22Rv1 (cell line): Measurements from ENCODE around the gene FMN1.

Experiments used
- H3K27ac ChIP-seq: fragments of 450-650 bp; 2 replicates; pipeline ENCODE4 v1.5.1; 2017
- ZFX ChIP-seq: fragments of 450-650 bp; IDR thresholded peaks from 2 replicates; pipeline ENCODE4 v1.6.1; 2017; ENCODE audit warnings: antibody characterized with exemption, borderline replicate concordance
- TF ChIP-seq, protein P1 (sequence below): fragments of 450-650 bp; IDR thresholded peaks from 2 replicates; pipeline ENCODE4 v1.5.1; 2017; ENCODE audit warnings: mild to moderate bottlenecking

The FMN1 gene

GRCh38 chr15:32944431-32944830, 250.1 kb downstream of the FMN1 start:
- no peak overlapping the region for H3K27ac ChIP-seq
- TF ChIP-seq, protein P1, sequence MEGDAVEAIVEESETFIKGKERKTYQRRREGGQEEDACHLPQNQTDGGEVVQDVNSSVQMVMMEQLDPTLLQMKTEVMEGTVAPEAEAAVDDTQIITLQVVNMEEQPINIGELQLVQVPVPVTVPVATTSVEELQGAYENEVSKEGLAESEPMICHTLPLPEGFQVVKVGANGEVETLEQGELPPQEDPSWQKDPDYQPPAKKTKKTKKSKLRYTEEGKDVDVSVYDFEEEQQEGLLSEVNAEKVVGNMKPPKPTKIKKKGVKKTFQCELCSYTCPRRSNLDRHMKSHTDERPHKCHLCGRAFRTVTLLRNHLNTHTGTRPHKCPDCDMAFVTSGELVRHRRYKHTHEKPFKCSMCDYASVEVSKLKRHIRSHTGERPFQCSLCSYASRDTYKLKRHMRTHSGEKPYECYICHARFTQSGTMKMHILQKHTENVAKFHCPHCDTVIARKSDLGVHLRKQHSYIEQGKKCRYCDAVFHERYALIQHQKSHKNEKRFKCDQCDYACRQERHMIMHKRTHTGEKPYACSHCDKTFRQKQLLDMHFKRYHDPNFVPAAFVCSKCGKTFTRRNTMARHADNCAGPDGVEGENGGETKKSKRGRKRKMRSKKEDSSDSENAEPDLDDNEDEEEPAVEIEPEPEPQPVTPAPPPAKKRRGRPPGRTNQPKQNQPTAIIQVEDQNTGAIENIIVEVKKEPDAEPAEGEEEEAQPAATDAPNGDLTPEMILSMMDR, result no peak
- TF ChIP-seq ZFX, result no peak

DNA sequence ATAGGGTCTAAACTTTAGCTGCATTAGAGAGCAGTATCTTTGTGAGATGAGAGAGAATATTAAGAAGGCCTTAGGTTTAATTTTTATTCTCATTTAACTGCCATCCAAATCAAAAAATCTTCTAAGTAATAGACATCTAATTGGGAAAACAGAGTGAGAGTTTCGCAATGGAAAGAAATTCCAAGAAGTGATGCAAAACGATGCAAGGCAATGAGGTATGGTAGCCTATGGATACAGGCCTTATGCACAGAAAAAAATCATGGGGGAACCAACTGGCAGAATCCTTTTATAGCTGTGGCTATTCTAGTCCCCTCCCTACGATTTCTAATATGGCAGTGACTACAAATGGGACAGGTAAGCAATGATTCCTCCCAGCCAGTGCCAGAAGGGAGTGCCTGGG, 250.8 kb downstream of the FMN1 start:
- no peak for TF ChIP-seq ZFX
- TF ChIP-seq, protein P1, result no peak
- H3K27ac ChIP-seq, result no peak overlapping the region

GRCh38 chr15:32942401-32942841, 252.1 kb downstream of the FMN1 start:
- H3K27ac ChIP-seq, result no peak overlapping the region
- TF ChIP-seq, protein P1, result no peak
- no peak for TF ChIP-seq ZFX

DNA sequence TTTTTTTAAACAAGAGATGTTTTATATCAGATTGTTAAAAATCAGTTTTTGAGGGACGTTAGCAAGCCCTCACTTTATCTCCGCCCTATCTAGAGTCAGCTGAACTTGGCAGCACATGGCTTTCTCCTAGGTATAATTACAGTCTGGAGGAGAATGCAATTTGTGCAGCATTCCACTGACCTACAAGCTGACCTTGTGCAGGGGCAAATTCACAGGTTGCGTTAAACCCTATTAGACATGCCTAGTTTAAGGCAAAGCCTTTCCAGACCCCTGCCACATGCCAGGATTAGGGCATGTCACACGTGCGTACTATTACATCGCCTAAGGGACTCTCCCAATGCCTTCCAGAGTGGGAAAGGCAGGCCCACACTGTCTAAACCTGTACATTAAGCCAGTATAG, 252.7 kb downstream of the FMN1 start:
- no peak overlapping the region for H3K27ac ChIP-seq
- TF ChIP-seq, protein P1, result no peak
- TF ChIP-seq ZFX, result no peak

DNA sequence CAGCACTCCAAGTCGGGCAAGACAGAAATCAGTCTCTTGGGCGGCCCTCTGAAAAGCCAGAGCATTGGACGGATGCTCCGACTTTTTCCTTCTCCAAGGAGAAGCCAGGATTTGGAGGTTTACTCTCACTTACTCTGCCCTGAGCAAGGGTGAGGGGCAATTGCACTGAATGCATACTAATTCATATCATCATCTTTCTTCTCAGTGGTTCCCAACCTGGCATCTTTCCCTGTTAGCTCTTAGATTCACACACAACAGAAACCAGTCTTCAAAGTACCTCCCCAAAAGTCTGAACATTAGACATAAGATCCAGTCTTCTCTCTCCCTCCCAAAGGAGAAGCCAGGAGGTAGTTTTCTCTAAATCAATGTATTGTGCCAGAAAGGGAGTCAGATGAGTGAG, 257.5 kb downstream of the FMN1 start:
- no peak overlapping the region for H3K27ac ChIP-seq
- TF ChIP-seq ZFX, result no peak
- TF ChIP-seq, protein P1, result no peak

DNA sequence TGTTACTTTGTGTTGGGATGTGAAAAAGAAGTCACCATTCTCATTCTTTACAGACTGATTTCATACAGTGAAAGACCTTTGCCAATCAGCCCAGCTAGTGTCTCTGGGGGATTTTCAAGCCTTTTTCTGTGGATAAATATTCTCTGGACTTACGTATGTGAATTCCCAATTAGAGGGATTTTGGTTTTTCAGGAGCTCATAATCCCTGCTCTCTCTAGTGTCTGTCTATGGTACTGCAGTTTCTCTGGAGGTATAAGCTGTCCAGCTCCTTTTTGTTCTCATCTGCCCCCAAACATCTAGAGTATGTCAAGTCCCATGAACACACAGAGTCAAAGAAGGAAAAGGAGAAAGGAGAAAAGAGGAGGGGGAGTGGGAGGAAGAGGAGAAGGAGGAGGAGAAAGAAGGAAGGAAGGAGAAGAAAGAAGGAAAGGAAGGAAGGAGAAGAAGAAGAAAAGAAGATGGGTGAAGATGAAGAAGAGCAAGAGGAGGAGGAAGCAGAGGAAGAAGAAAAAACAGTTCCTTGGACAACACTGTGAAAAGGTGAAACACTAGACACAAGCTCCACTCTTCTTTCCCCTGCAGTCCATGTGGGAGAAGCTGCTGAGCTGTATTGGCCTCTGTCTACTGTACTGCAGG, 258.1 kb downstream of the FMN1 start:
- TF ChIP-seq, protein P1, result peak; percentile 66
- TF ChIP-seq ZFX, result no peak
- H3K27ac ChIP-seq, result no peak overlapping the region

DNA sequence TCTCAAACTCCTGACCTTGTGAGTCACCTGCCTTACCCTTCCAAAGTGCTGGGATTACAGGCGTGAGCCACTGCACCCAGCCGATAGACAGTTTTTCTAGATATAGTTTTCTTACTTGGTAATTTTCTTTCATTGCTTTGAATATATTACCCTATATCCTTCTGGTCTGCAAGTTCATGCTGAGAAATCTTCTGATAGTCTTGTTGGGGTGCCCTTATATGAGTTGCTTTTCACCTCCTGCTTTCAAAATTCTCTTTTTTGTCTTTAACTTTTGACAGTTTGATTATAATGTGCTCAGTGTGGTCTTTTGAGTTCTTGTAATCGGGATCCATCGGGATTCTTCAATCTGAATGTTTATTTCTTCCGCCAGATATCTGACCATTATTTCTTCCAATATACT, 259.4 kb downstream of the FMN1 start:
- no peak for TF ChIP-seq ZFX
- TF ChIP-seq, protein P1, result no peak
- H3K27ac ChIP-seq, result no peak overlapping the region
